Neural cell (in vitro differentiated cells): Measurements from ENCODE around the gene FAM3D. TPM values are rescaled to one million over a fixed set of nuclear protein-coding genes. Genes with fewer than 3 reads are reported as not detected.

Experiments
- H2AFZ ChIP-seq: fragments of 200-600, 300-800 bp; sonication (generic), shearing (Covaris generic); 2 replicates; pipeline ENCODE4 v1.6.0; 2014; ENCODE audit warnings: low read depth, mild to moderate bottlenecking, antibody characterized with exemption, low read length, moderate library complexity
- H3F3A ChIP-seq: fragments of 200-600 bp; shearing (Covaris generic); 2 replicates; pipeline ENCODE4 v1.6.1; 2016; ENCODE audit warnings: mild to moderate bottlenecking, moderate library complexity, mixed read lengths, antibody characterized with exemption, low read length; ENCODE audit not compliant: insufficient read depth, poor library complexity, severe bottlenecking
- H3K27ac ChIP-seq: fragments of 200-600, 300-800 bp; sonication (generic), shearing (Covaris generic); 2 replicates; pipeline ENCODE4 v1.5.1; 2014; ENCODE audit warnings: mild to moderate bottlenecking, low read length, moderate library complexity
- H3K27me3 ChIP-seq: fragments of 300-800, 200-600 bp; sonication (generic), shearing (Covaris generic); 2 replicates; pipeline ENCODE4 v1.6.0; 2014; ENCODE audit warnings: mild to moderate bottlenecking, low read depth, low read length, moderate library complexity; ENCODE audit not compliant: insufficient read depth
- H3K36me3 ChIP-seq: fragments of 300-800, 200-600 bp; sonication (generic), shearing (Covaris generic); 2 replicates; pipeline ENCODE4 v1.5.1; 2014; ENCODE audit warnings: mild to moderate bottlenecking, antibody characterized with exemption, low read length, moderate library complexity; ENCODE audit not compliant: insufficient read depth
- H3K4me2 ChIP-seq: fragments of 300-800, 200-600 bp; sonication (generic), shearing (Covaris generic); 2 replicates; pipeline ENCODE4 v1.6.0; 2014; ENCODE audit warnings: mild to moderate bottlenecking, low read length
- H3K4me3 ChIP-seq: fragments of 300-800, 200-600 bp; sonication (generic), shearing (Covaris generic); 2 replicates; pipeline ENCODE4 v1.5.1; 2014; ENCODE audit warnings: mild to moderate bottlenecking, low read length, moderate library complexity
- H3K79me2 ChIP-seq: fragments of 200-600 bp; shearing (Covaris generic); replicated peaks from 2 replicates; pipeline ENCODE4 v1.6.0; 2014; ENCODE audit warnings: mild to moderate bottlenecking, low read length, moderate library complexity; ENCODE audit not compliant: insufficient read depth
- H3K9ac ChIP-seq: fragments of 300-800, 200-600 bp; sonication (generic), shearing (Covaris generic); 2 replicates; pipeline ENCODE4 v1.6.1; 2016; ENCODE audit warnings: mild to moderate bottlenecking, low read length, mixed read lengths
- H3K9me2 ChIP-seq: fragments of 200-600 bp; shearing (Covaris generic); 2 replicates; pipeline ENCODE4 v1.6.1; 2016; ENCODE audit warnings: mild to moderate bottlenecking, low read length, mixed read lengths; ENCODE audit not compliant: insufficient read depth
- H3K9me3 ChIP-seq: fragments of 200-600, 300-800 bp; sonication (generic), shearing (Covaris generic); 2 replicates; pipeline ENCODE4 v1.6.1; 2016; ENCODE audit warnings: mild to moderate bottlenecking, mixed run types, low read length, moderate library complexity, mixed read lengths
- H4K20me1 ChIP-seq: fragments of 200-600 bp; shearing (Covaris generic); 2 replicates; pipeline ENCODE4 v1.6.1; 2016; ENCODE audit warnings: mild to moderate bottlenecking, mixed run types; ENCODE audit not compliant: insufficient read depth
- CTCF ChIP-seq: fragments of 450-650 bp; IDR thresholded peaks from 2 replicates; pipeline ENCODE4 v1.5.1; 2014; ENCODE audit warnings: antibody characterized with exemption, mild to moderate bottlenecking, moderate library complexity; ENCODE audit not compliant: poor library complexity, severe bottlenecking
- EP300 ChIP-seq: fragments of 450-650 bp; conservative IDR thresholded peaks from 2 replicates; pipeline ENCODE4 v1.6.1; 2014; ENCODE audit warnings: antibody characterized with exemption, mild to moderate bottlenecking, moderate library complexity; ENCODE audit not compliant: poor library complexity, severe bottlenecking
- EZH2 ChIP-seq: fragments of 200-600, 300-800 bp; shearing (Covaris generic), sonication (generic); IDR thresholded peaks from 2 replicates; pipeline ENCODE4 v1.6.1; 2014; ENCODE audit warnings: antibody characterized with exemption, low read length, borderline replicate concordance, mild to moderate bottlenecking; ENCODE audit not compliant: insufficient read depth, poor library complexity, severe bottlenecking
- MXI1 ChIP-seq: fragments of 450-650 bp; conservative IDR thresholded peaks from 2 replicates; pipeline ENCODE4 v1.6.1; 2014; ENCODE audit warnings: antibody characterized with exemption, mild to moderate bottlenecking; ENCODE audit not compliant: poor library complexity, severe bottlenecking
- POLR2AphosphoS5 ChIP-seq: IDR thresholded peaks from 2 replicates; pipeline ENCODE4 v1.6.1; 2012
- RAD21 ChIP-seq: fragments of 450-650 bp; conservative IDR thresholded peaks from 2 replicates; pipeline ENCODE4 v1.6.1; 2014; ENCODE audit warnings: antibody characterized with exemption, mild to moderate bottlenecking, moderate library complexity
- REST ChIP-seq: IDR thresholded peaks from 2 replicates; pipeline ENCODE4 v1.6.1; 2012; ENCODE audit warnings: borderline replicate concordance
- SMC3 ChIP-seq: fragments of 450-650 bp; conservative IDR thresholded peaks from 2 replicates; pipeline ENCODE4 v1.6.1; 2014; ENCODE audit warnings: antibody characterized with exemption, mild to moderate bottlenecking, moderate library complexity; ENCODE audit not compliant: poor library complexity
- TAF1 ChIP-seq: IDR thresholded peaks from 2 replicates; pipeline ENCODE4 v1.6.1; 2012; ENCODE audit warnings: low read depth
- polyA plus RNA-seq: library from polyadenylated mRNA; depleted of rRNA; stranded (reverse); fragments of >200 nt; gene quantifications from 2 replicates; pipeline ENCODE4 v1.2.3, GENCODE V29; 2014

Gene FAM3D
- polyA plus RNA-seq, 1 donor from 2014 or later, result not detected

- Histone ChIP-seq H3K4me2 (no peak overlapping the region), H3F3A (no peaks in the 10 kb centered on the region), H3K36me3 (no peaks in the 10 kb centered on the region), H3K9me3 (no peaks in the 10 kb centered on the region), H4K20me1 (no peaks in the 10 kb centered on the region), H3K79me2 (no peaks in the 10 kb centered on the region), H2AFZ (no peak overlapping the region), H3K27me3 (no peaks in the 10 kb centered on the region), H3K4me3 (no peak overlapping the region), H3K9me2 (no peaks in the 10 kb centered on the region), H3K9ac (no peak overlapping the region), H3K27ac (no peak overlapping the region)
- TF ChIP-seq POLR2AphosphoS5 (no peak), TAF1 (no peak), EZH2 (no peak), EP300 (no peak), MXI1 (no peak), REST (no peak), RAD21 (no peak)
These were observed 19.0 kb downstream of the FAM3D start for GRCh38 chr3:58647381-58648141.

GRCh38 chr3:58646503-58646902 is 20.1 kb downstream of the FAM3D start:
- H3K27me3 ChIP-seq, result no peaks in the 10 kb centered on the region
- no peaks in the 10 kb centered on the region for H3K36me3 ChIP-seq
- no peak overlapping the region for H3K4me3 ChIP-seq
- H3K4me2 ChIP-seq, result no peak overlapping the region
- H3K9me3 ChIP-seq, result no peaks in the 10 kb centered on the region
- H3K79me2 ChIP-seq, result no peaks in the 10 kb centered on the region
- H4K20me1 ChIP-seq, result no peaks in the 10 kb centered on the region
- H3F3A ChIP-seq, result no peaks in the 10 kb centered on the region
- no peak overlapping the region for H3K27ac ChIP-seq
- H3K9me2 ChIP-seq, result no peaks in the 10 kb centered on the region
- H3K9ac ChIP-seq, result no peak overlapping the region
- H2AFZ ChIP-seq, result no peak overlapping the region
- TF ChIP-seq EP300, result no peak
- no peak for TF ChIP-seq RAD21
- no peak for TF ChIP-seq POLR2AphosphoS5
- no peak for TF ChIP-seq EZH2
- TF ChIP-seq SMC3, result no peak
- TF ChIP-seq REST, result no peak
- no peak for TF ChIP-seq TAF1
- no peak for TF ChIP-seq CTCF
- no peak for TF ChIP-seq MXI1
